ENCODE results near the gene SPIN4.
"Not testable (repeated sequence)": the region's sequence is repeated elsewhere in the genome, so short reads cannot be mapped to it uniquely, and the experiment has no call there.

Gene SPIN4

GRCh38 chrX:63350941-63351616 is at the start of gene SPIN4:
TSS of gene SPIN4 (minus strand) at chrX:63351332. CDS start at chrX:63350819, 513 bp downstream.
- peak; percentile 91 for DNase-seq (ENCODE audit: low read depth, low spot score)

- DNase-seq (ENCODE audit: low read depth, low spot score), result no peak
Observed at GRCh38 chrX:63400340-63400739, 49.2 kb upstream of the SPIN4 start.

GRCh38 chrX:63394872-63395271 is 43.7 kb upstream of the SPIN4 start:
- DNase-seq (ENCODE audit: low read depth, low spot score), result no peak

- not testable (repeated sequence) for DNase-seq (ENCODE audit: low read depth, low spot score)
Observed at GRCh38 chrX:63393094-63393493, 42.0 kb upstream of the SPIN4 start.

- no peak for DNase-seq (ENCODE audit: low read depth, low spot score)
Observed at GRCh38 chrX:63387411-63387810, 36.3 kb upstream of the SPIN4 start.

GRCh38 chrX:63384263-63384662 is 33.1 kb upstream of the SPIN4 start:
- not testable (repeated sequence) for DNase-seq (ENCODE audit: low read depth, low spot score)

- not testable (repeated sequence) for DNase-seq (ENCODE audit: low read depth, low spot score)
Observed at GRCh38 chrX:63373012-63373411, 21.9 kb upstream of the SPIN4 start.

- DNase-seq (ENCODE audit: low read depth, low spot score), result not testable (repeated sequence)
Observed at GRCh38 chrX:63367699-63368098, 16.6 kb upstream of the SPIN4 start.

- no peak for DNase-seq (ENCODE audit: low read depth, low spot score)
Observed at GRCh38 chrX:63363788-63364187, 12.7 kb upstream of the SPIN4 start.

GRCh38 chrX:63361494-63361893 is 10.4 kb upstream of the SPIN4 start:
- no peak for DNase-seq (ENCODE audit: low read depth, low spot score)

- DNase-seq (ENCODE audit: low read depth, low spot score), result no peak
Observed at GRCh38 chrX:63354484-63354883, 3.4 kb upstream of the SPIN4 start.

- DNase-seq (ENCODE audit: low read depth, low spot score), result peak; percentile 32
Observed at GRCh38 chrX:63350465-63350877, 661 bp downstream of the SPIN4 start.

GRCh38 chrX:63349307-63349706 is 1.8 kb downstream of the SPIN4 start:
- DNase-seq (ENCODE audit: low read depth, low spot score), result no peak

- DNase-seq (ENCODE audit: low read depth, low spot score), result no peak
Observed at GRCh38 chrX:63330681-63331080, 20.5 kb downstream of the SPIN4 start.

GRCh38 chrX:63327788-63328187 is 23.3 kb downstream of the SPIN4 start:
- no peak for DNase-seq (ENCODE audit: low read depth, low spot score)

- no peak for DNase-seq (ENCODE audit: low read depth, low spot score)
Observed at GRCh38 chrX:63299596-63299995, 51.5 kb downstream of the SPIN4 start.

All from astrocyte of the hippocampus (primary cell).